Measurements from ENCODE around the gene KIF2C. TPM values are rescaled to one million over a fixed set of nuclear protein-coding genes. Genes with fewer than 3 reads are reported as not detected.

KIF2C gene
- total and polyA plus RNA-seq, 9 of the 15 experiments (the other 6 are each of a cell fraction or from before 2014, with no cell fraction given), result 84.9 to 226 (median 169) TPM

- TF ChIP-seq E2F4 (CRISPR knock-in tag; IDR thresholded peaks at IDR 0.05; ENCODE audit: low read depth) (no peak), SMARCA4 (IDR thresholded peaks at IDR 0.05) (no peak), NR0B1 (IDR thresholded peaks at IDR 0.05; ENCODE audit: partially characterized antibody) (no peak), ZNF511 (CRISPR knock-in tag; IDR thresholded peaks at IDR 0.05) (0 out of 2 replicates have a peak, but pooled peaks have one; percentile 68), ZNF212 (CRISPR knock-in tag; IDR thresholded peaks at IDR 0.05) (no peak), CXXC5 (CRISPR knock-in tag; IDR thresholded peaks at IDR 0.05) (peak; percentile 55), CAMTA2 (CRISPR knock-in tag; conservative IDR thresholded peaks at IDR 0.05) (no peak), POLR2H (tag; IDR thresholded peaks at IDR 0.05; ENCODE audit: low read depth) (no peak), ZNF717 (CRISPR knock-in tag; IDR thresholded peaks at IDR 0.05) (no peak), ZNF174 (CRISPR knock-in tag; IDR thresholded peaks at IDR 0.05) (no peak), PTBP1 (IDR thresholded peaks at IDR 0.05; ENCODE audit: low read depth, low read length) (no peak), CTCFL (IDR thresholded peaks at IDR 0.05; ENCODE audit: borderline replicate concordance, insufficient read depth, low read depth, low read length, poor library complexity, severe bottlenecking) (no peak), U2AF2 (optimal IDR thresholded peaks at IDR 0.05; ENCODE audit: low read depth, low read length) (no peak), MBD1 (CRISPR knock-in tag; IDR thresholded peaks at IDR 0.05) (peak; percentile 98), GABPA (tag; conservative IDR thresholded peaks at IDR 0.05; ENCODE audit: low read depth) (no peak), ZNF133 (CRISPR knock-in tag; IDR thresholded peaks at IDR 0.05) (peak; percentile 73; the same call in 1 of the 2 replicates), KHSRP (IDR thresholded peaks at IDR 0.05) (no peak), ZNF395 (CRISPR knock-in tag; IDR thresholded peaks at IDR 0.05) (no peak), MAFF (IDR thresholded peaks at IDR 0.05; ENCODE audit: low read length) (no peak), ESRRA (IDR thresholded peaks at IDR 0.05; ENCODE audit: borderline replicate concordance, low read depth) (0 out of 2 replicates have a peak, but pooled peaks have one; percentile 14)
Observed at GRCh38 chr1:44786138-44786840, 46.7 kb downstream of the KIF2C start (continued).

Measured in K562 (cell line).